HCT116 (cell line): ENCODE data around the gene MNT. TPM values are rescaled to one million over a fixed set of nuclear protein-coding genes. Genes with fewer than 3 reads are reported as not detected.

ENCODE experiments used
- ATAC-seq: fragments of 200-7000 bp; cut with Tn5 transposase; 2 replicates; pipeline ENCODE4 v1.9.1; 2020; ENCODE audit warnings: mild to moderate bottlenecking, moderate library complexity
- BruUV-seq: library from RNA; stranded (reverse); fragments of 400-500 nt; replicated peaks from 2 replicates; lab custom pipeline; 2021; lab: Mats Ljungman, UMichigan
- CTCF ChIA-PET: fragments of 300-600 bp; sonication (Branson Sonifier 250); formaldehyde crosslinking; loops from one replicate; lab custom pipeline; 2021; ENCODE audit warnings: antibody characterized with exemption; lab: Charles Lee
- POLR2A ChIA-PET: fragments of 300-600, 350-600 bp; sonication (Branson Sonifier 250); formaldehyde crosslinking; loops from one replicate; lab custom pipeline; 2021; ENCODE audit warnings: antibody characterized with exemption; lab: Charles Lee
- RAD21 ChIA-PET, 2 experiments: fragments of 300-600 bp; sonication (Branson Sonifier 250); formaldehyde crosslinking; loops; one replicate each; lab custom pipeline; 2023; ENCODE audit warnings: low total read pairs in 2 of 2; ENCODE audit not compliant: uncharacterized antibody in 2 of 2, unreplicated experiment in 2 of 2, low non-redundant PET in 1 of 2; lab: Charles Lee
- DNase-seq: peaks from one replicate; pipeline ENCODE4 v3.0.0-alpha.2; 2010; ENCODE audit warnings: low read depth, low spot score
- H2AFZ ChIP-seq: fragments of 200-600 bp; shearing (Covaris generic), sonication (generic); 2 replicates; pipeline ENCODE4 v1.6.1; 2017; ENCODE audit warnings: low read depth, mixed run types, mixed read lengths, antibody characterized with exemption, low read length; ENCODE audit not compliant: poor library complexity, severe bottlenecking
- H3K27ac ChIP-seq: 2 replicates; pipeline ENCODE4 v1.5.1; 2012; ENCODE audit warnings: low read depth, low read length
- H3K27me3 ChIP-seq: fragments of 200-600 bp; sonication (generic); 2 replicates; pipeline ENCODE4 v1.6.1; 2016; ENCODE audit warnings: mixed run types, low read length, mixed read lengths; ENCODE audit not compliant: insufficient read depth
- H3K36me3 ChIP-seq, 2 experiments: fragments of 200-500 bp in 1 of 2; fragments of 200-600 bp in 1 of 2; sonication (Bioruptor generic) in 1 of 2; sonication (generic) in 1 of 2; 2 replicates each; pipeline versions ENCODE4 v1.5.1 to v1.6.1; 2014 to 2016; ENCODE audit warnings: low read length in 2 of 2, inconsistent platforms in 1 of 2, mixed read lengths in 1 of 2, mixed run types in 1 of 2; ENCODE audit not compliant: insufficient read depth in 2 of 2, control insufficient read depth in 1 of 2
- H3K4me1 ChIP-seq, 2 experiments: fragments of 200-600 bp in 1 of 2; sonication (generic) in 1 of 2; 2 replicates each; pipeline versions ENCODE4 v1.5.1 to v1.6.1; 2012 to 2017; ENCODE audit warnings: low read length in 2 of 2, inconsistent platforms in 1 of 2, mild to moderate bottlenecking in 1 of 2, mixed read lengths in 1 of 2, mixed run types in 1 of 2, moderate library complexity in 1 of 2; ENCODE audit not compliant: insufficient read depth in 2 of 2, control insufficient read depth in 1 of 2
- H3K4me2 ChIP-seq: fragments of 200-600 bp; sonication (generic); 2 replicates; pipeline ENCODE4 v1.6.1; 2017; ENCODE audit warnings: mixed run types, low read length, mixed read lengths
- H3K4me3 ChIP-seq, 2 experiments: fragments of 200-600 bp in 1 of 2; sonication (generic) in 1 of 2; replicated peaks in 1 of 2; 2 replicates each; pipeline ENCODE4 v1.5.1; 2011 to 2016; ENCODE audit warnings: low read length in 2 of 2, control low read depth in 1 of 2, low read depth in 1 of 2, mild to moderate bottlenecking in 1 of 2, mixed read lengths in 1 of 2, mixed run types in 1 of 2
- H3K79me2 ChIP-seq: fragments of 200-600 bp; sonication (generic); 2 replicates; pipeline ENCODE4 v1.6.1; 2017; ENCODE audit warnings: mild to moderate bottlenecking, mixed run types, low read length, moderate library complexity, mixed read lengths; ENCODE audit not compliant: insufficient read depth
- H3K9ac ChIP-seq: fragments of 200-600 bp; sonication (generic); 2 replicates; pipeline ENCODE4 v1.6.1; 2016; ENCODE audit warnings: low read length, mixed read lengths
- H3K9me2 ChIP-seq: fragments of 200-600 bp; sonication (generic), shearing (Covaris generic); 2 replicates; pipeline ENCODE4 v1.6.1; 2017; ENCODE audit warnings: mixed run types, mild to moderate bottlenecking, moderate library complexity; ENCODE audit not compliant: insufficient read depth
- H3K9me3 ChIP-seq, 2 experiments: fragments of 200-500 bp in 1 of 2; fragments of 200-600 bp in 1 of 2; sonication (Bioruptor generic) in 1 of 2; sonication (generic) in 1 of 2; 2 replicates each; pipeline ENCODE4 v1.6.1; 2014 to 2017; ENCODE audit warnings: low read length in 2 of 2, mixed read lengths in 2 of 2, inconsistent platforms in 1 of 2, low read depth in 1 of 2, mild to moderate bottlenecking in 1 of 2, mixed run types in 1 of 2, moderate library complexity in 1 of 2; ENCODE audit not compliant: control insufficient read depth in 1 of 2, insufficient read depth in 1 of 2
- H4K20me1 ChIP-seq: fragments of 200-600 bp; sonication (generic), shearing (Covaris generic); 2 replicates; pipeline ENCODE4 v1.6.1; 2017; ENCODE audit warnings: mixed run types, mild to moderate bottlenecking, moderate library complexity; ENCODE audit not compliant: insufficient read depth
- CEBPB ChIP-seq: IDR thresholded peaks from 2 replicates; pipeline ENCODE4 v1.6.1; 2012; ENCODE audit warnings: low read depth
- POLR2AphosphoS5 ChIP-seq: IDR thresholded peaks from 2 replicates; pipeline ENCODE4 v1.6.1; 2011; ENCODE audit warnings: mild to moderate bottlenecking, low read depth, low read length, moderate library complexity
- TCF7L2 ChIP-seq: IDR thresholded peaks from 2 replicates; pipeline ENCODE4 v1.7.0; 2011; ENCODE audit warnings: borderline replicate concordance, inconsistent platforms; ENCODE audit not compliant: insufficient read depth, insufficient read length; ENCODE audit errors: extremely low read depth
- ZFX ChIP-seq: fragments of 450-650 bp; IDR thresholded peaks from 2 replicates; pipeline ENCODE4 v1.6.1; 2017
- ZNF274 ChIP-seq: fragments of 200-500 bp; sonication (Bioruptor generic); IDR thresholded peaks from 2 replicates; pipeline ENCODE4 v1.6.1; 2014; ENCODE audit warnings: mild to moderate bottlenecking, low read depth, low read length, inconsistent platforms
- intact Hi-C: fragments of 100-400 bp; cut with micrococcal nuclease; formaldehyde crosslinking; loops from 2 replicates; pipeline ENCODE4 v1.10.0; 2022
- total RNA-seq: library from RNA; stranded (reverse); gene quantifications from one replicate; pipeline ENCODE4 v1.2.1, GENCODE V29; 2021; ENCODE audit not compliant: unreplicated experiment
- TF ChIP-seq, protein P1 (sequence below): IDR thresholded peaks from 2 replicates; pipeline ENCODE4 v1.6.1; 2012
- TF ChIP-seq, protein P2 (sequence below): IDR thresholded peaks from 2 replicates; pipeline ENCODE4 v1.6.1; 2011; ENCODE audit warnings: mild to moderate bottlenecking, low read length, moderate library complexity; ENCODE audit not compliant: insufficient replicate concordance; ENCODE audit errors: extremely low read depth

The MNT gene
- total RNA-seq, 1 experiment from 2014 or later: 37.0 TPM

DNA sequence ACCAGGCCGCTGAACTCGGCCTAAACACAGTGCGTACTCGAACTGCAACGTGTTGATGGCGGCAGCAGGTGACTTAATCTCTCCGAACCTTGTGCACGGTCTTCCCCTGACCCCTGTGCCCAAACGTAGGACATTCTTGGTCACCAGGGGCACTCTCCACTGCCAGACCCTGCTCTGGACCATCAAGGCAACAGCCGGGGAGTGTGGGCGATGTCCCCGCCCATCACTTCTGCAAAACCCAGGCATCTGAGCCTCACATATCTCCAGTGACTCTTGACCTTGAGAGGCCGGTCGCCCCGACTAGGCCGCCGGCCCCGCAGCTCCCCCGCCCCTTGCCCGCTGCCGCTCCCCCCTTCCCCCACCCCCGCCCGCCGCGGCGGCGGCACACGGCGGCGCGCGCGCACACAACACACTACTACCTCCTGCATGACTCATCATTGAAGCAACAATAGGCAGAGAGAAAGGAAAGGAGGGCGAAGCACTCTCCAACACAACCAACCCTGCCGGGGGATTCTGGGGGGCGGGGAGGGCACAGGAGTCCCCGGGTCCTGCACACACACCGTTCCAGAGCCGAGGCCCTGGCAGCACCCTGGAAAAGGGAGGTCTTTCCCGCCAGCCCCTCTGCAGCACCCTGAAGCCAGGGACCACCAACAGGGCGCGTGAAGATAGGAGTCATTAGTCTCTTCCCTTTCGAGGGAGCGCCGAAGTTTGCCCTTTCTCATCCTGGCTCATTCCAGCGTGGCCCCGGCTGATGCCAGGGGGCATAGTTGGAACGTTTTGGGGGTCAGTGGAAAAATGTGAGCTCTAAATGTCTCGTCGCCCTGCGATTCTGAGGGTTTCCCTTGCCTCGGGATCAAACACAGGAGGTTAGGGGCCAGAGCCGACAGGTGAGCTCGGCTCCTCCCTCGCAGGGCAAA lies 1.9 kb downstream of the MNT start:
- peaks cover 51% of the 10 kb centered on the region for H3K79me2 ChIP-seq
- H2AFZ ChIP-seq: no peak overlapping the region
- DNase-seq: no peak
- peak; percentile 51 for TF ChIP-seq POLR2AphosphoS5
- TF ChIP-seq, protein P1, sequence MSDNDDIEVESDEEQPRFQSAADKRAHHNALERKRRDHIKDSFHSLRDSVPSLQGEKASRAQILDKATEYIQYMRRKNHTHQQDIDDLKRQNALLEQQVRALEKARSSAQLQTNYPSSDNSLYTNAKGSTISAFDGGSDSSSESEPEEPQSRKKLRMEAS: no peak
- TF ChIP-seq ZFX: no peak
- no peak for TF ChIP-seq CEBPB
- TF ChIP-seq TCF7L2: peak; percentile 4
- no peak for TF ChIP-seq ZNF274
- TF ChIP-seq, protein P2, sequence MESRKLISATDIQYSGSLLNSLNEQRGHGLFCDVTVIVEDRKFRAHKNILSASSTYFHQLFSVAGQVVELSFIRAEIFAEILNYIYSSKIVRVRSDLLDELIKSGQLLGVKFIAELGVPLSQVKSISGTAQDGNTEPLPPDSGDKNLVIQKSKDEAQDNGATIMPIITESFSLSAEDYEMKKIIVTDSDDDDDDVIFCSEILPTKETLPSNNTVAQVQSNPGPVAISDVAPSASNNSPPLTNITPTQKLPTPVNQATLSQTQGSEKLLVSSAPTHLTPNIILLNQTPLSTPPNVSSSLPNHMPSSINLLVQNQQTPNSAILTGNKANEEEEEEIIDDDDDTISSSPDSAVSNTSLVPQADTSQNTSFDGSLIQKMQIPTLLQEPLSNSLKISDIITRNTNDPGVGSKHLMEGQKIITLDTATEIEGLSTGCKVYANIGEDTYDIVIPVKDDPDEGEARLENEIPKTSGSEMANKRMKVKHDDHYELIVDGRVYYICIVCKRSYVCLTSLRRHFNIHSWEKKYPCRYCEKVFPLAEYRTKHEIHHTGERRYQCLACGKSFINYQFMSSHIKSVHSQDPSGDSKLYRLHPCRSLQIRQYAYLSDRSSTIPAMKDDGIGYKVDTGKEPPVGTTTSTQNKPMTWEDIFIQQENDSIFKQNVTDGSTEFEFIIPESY: no peak
- TF ChIP-seq, all 23 proteins: peak for 2
- Histone ChIP-seq H3K9ac (peak overlapping the region; percentile 100), H3K4me3 (peak overlapping the region; percentile 54 to 96), H4K20me1 (no peaks in the 10 kb centered on the region), H3K9me3 (no peaks in the 10 kb centered on the region), H3K4me2 (peak overlapping the region; percentile 93), H3K36me3 (no peaks in the 10 kb centered on the region), H3K27ac (peak overlapping the region; percentile 97), H3K27me3 (no peaks in the 10 kb centered on the region), H3K9me2 (no peaks in the 10 kb centered on the region), H3K4me1 (peaks cover 44 to 83% of the 10 kb centered on the region in 2 experiments)
- ChIA-PET RAD21 (interaction anchor here in 1 of 2 experiments (0.6 kb wide), 1 partner anchor 16 kb away, joined by 3 read pairs; no protein-coding TSS in a partner anchor), POLR2A (interaction anchor here (1.0 to 1.6 kb wide), 4 partner anchors 8 to 17 kb away, joined by 3 to 4 read pairs (median 3); no protein-coding TSS in a partner anchor), CTCF (interaction anchor here (1.5 to 3.2 kb wide), 3 partner anchors 16 to 17 kb away, joined by 5 to 23 read pairs (median 12); no protein-coding TSS in a partner anchor)
- ATAC-seq: peak; percentile 13
- intact Hi-C loops: no loop called here
- TSS peak; percentile 33 for BruUV-seq
